Measurements from ENCODE around the gene ANTKMT. TPM values are rescaled to one million over a fixed set of nuclear protein-coding genes. Genes with fewer than 3 reads are reported as not detected.

Gene ANTKMT
- total RNA-seq, 2 experiments from 2014 or later = 21.6 to 23.2 TPM

DNA sequence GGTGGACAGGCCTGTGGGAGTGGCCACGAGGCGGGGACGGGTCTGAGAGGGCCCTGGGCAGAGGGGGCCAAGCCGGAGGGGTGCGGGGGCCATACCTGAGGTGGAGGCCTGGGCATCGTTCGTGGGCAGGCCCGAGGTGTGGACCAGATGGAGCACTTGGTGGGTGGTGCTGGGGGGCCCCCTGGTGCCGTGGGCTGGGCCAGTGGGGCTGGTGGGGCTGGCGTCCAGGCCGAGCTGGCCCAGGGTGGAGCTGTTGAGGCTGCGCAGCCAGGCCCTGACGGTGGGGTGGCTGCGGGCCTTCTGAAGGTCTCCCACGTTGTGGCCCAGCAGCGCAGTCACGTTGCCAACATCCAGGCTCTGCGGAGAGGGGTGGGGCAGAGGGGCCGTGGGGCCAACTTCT, 49.0 kb downstream of the ANTKMT start:
- ATAC-seq (ENCODE audit: low read depth) = no peak

DNA sequence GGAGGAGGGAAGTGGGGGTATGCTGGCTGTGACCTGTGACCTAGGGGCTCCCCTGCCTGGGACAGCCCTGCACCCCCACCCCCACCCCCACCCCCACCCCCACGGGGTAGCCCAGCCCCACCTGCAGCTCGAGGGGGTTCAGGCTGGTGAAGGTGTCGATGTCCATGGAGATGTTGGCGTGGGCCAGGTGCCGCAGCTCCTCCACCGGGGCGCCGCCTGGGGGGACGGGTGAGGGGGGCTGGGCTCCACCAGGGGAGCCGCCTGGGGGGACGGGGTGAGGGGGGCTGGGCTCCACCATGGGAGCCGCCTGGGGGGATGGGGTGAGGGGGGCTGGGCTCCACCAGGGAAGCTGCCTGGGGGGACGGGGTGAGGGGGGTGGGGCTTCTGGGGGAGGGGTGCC, 49.5 kb downstream of the ANTKMT start:
- POLR2A ChIA-PET = no interaction called here
- H3K27ac Mint-ChIP-seq = no peak overlapping the region

More for the DNA sequence above, 49.0 kb downstream of the ANTKMT start:
- no peaks in the 10 kb centered on the region for H3K4me1 Mint-ChIP-seq
- no peaks in the 10 kb centered on the region for H3K36me3 Mint-ChIP-seq
- H3K27ac Mint-ChIP-seq = no peak overlapping the region
- no peak overlapping the region for H3K4me3 Mint-ChIP-seq
- no peaks in the 10 kb centered on the region for H3K27me3 Mint-ChIP-seq
- H3K9me3 Mint-ChIP-seq = no peaks in the 10 kb centered on the region
- DNase-seq = no peak
- POLR2A ChIA-PET = no interaction called here

More for the DNA sequence above, 49.5 kb downstream of the ANTKMT start:
- H3K27me3 Mint-ChIP-seq = no peaks in the 10 kb centered on the region
- ATAC-seq (ENCODE audit: low read depth) = no peak
- no peak for DNase-seq
- no peaks in the 10 kb centered on the region for H3K9me3 Mint-ChIP-seq
- H3K4me1 Mint-ChIP-seq = no peaks in the 10 kb centered on the region
- no peak overlapping the region for H3K4me3 Mint-ChIP-seq
- H3K36me3 Mint-ChIP-seq = no peaks in the 10 kb centered on the region

Small RNA genes within 50 kb of the gene (microRNA-seq; reads per million reads assigned to microRNA genes)
- gene MIR662 = not detected

Other genes starting within 250 kb of the ANTKMT start
- 10 to 100 TPM; 83.5 to 87.4 TPM for gene CAPN15, start 193.4 kb upstream of the ANTKMT start, total RNA-seq
- gene PRR35, start 160.8 kb upstream of the ANTKMT start, total RNA-seq = not detected
- gene NHLRC4, start 154.1 kb upstream of the ANTKMT start, total RNA-seq = 1 to 10 TPM; 3.0 to 3.6 TPM
- 10 to 100 TPM; 46.3 to 54.3 TPM for gene PIGQ, start 151.2 kb upstream of the ANTKMT start, total RNA-seq
- gene RAB40C, start 131.1 kb upstream of the ANTKMT start, total RNA-seq = 10 to 100 TPM; 15.1 to 18.2 TPM
- gene WFIKKN1, start 90.2 kb upstream of the ANTKMT start, total RNA-seq = under 1 TPM; 0.47 to 0.60 TPM
- 10 to 100 TPM; 75.7 to 81.2 TPM for gene METTL26, start 84.8 kb upstream of the ANTKMT start, total RNA-seq
- gene MCRIP2, start 79.3 kb upstream of the ANTKMT start, total RNA-seq = 10 to 100 TPM; 35.4 to 43.0 TPM
- gene WDR90, start 71.8 kb upstream of the ANTKMT start, total RNA-seq = 10 to 100 TPM; 73.2 to 79.1 TPM
- gene RHOT2, start 53.0 kb upstream of the ANTKMT start, total RNA-seq = 100 to 1,000 TPM; 173 to 183 TPM
- gene RHBDL1, start 45.5 kb upstream of the ANTKMT start, total RNA-seq = 1 to 10 TPM; 1.1 to 1.7 TPM
- gene STUB1, start 40.7 kb upstream of the ANTKMT start, total RNA-seq = 10 to 100 TPM; 74.3 to 93.3 TPM
- 10 to 100 TPM; 34.0 to 38.3 TPM for gene JMJD8, start 36.8 kb upstream of the ANTKMT start, total RNA-seq
- 10 to 100 TPM; 18.7 to 20.3 TPM for gene WDR24, start 30.7 kb upstream of the ANTKMT start, total RNA-seq
- 10 to 100 TPM; 15.9 to 21.8 TPM for gene FBXL16, start 15.3 kb upstream of the ANTKMT start, total RNA-seq
- 10 to 100 TPM; 10.0 to 12.4 TPM for gene METRN, start 6.0 kb upstream of the ANTKMT start, total RNA-seq
- 1 to 10 TPM; 5.8 to 6.1 TPM for gene CCDC78, start 5.3 kb downstream of the ANTKMT start, total RNA-seq
- gene HAGHL, start 6.0 kb downstream of the ANTKMT start, total RNA-seq = 10 to 100 TPM; 25.8 to 34.2 TPM
- 10 to 100 TPM; 39.6 to 42.4 TPM for gene CIAO3, start 19.9 kb downstream of the ANTKMT start, total RNA-seq
- gene MSLN, start 39.6 kb downstream of the ANTKMT start, total RNA-seq = not detected
- 10 to 100 TPM; 25.1 to 26.6 TPM for gene RPUSD1, start 67.2 kb downstream of the ANTKMT start, total RNA-seq
- 10 to 100 TPM; 92.8 to 94.2 TPM for gene CHTF18, start 67.5 kb downstream of the ANTKMT start, total RNA-seq
- gene GNG13, start 79.6 kb downstream of the ANTKMT start, total RNA-seq = not detected
- gene LMF1, start 249.8 kb downstream of the ANTKMT start, total RNA-seq = 10 to 100 TPM; 26.6 to 31.3 TPM

All from activated naive CD8-positive, alpha-beta T cell treated with anti-CD3 and anti-CD28 coated beads, Interleukin-2, amount 10 ng/mL, durations not matched to agents 7 days and 5 days (primary cell).